BJ (cell line): ENCODE data around the gene CA10. TPM values are rescaled to one million over a fixed set of nuclear protein-coding genes. Genes with fewer than 3 reads are reported as not detected.
A peak's percentile ranks its signal among the peaks of the same experiment; 100 is the strongest.

ENCODE experiments used
- CTCF ChIA-PET: fragments of 350-600 bp; formaldehyde crosslinking; extraction: SDS; loops from one replicate; lab custom pipeline; 2021; ENCODE audit warnings: antibody characterized with exemption, inconsistent platforms; lab: Yijun Ruan, JAX
- POLR2A ChIA-PET: fragments of 300-600 bp; sonication (Branson Sonifier 250); formaldehyde crosslinking; extraction: SDS; loops from one replicate; lab custom pipeline; 2021; ENCODE audit warnings: antibody characterized with exemption; lab: Charles Lee
- DNase-seq: peaks from one replicate; pipeline ENCODE4 v3.0.0-alpha.2; 2011; ENCODE audit warnings: low read depth
- H3K27me3 ChIP-seq: 2 replicates; pipeline ENCODE4 v1.6.0; 2011; ENCODE audit warnings: low read length; ENCODE audit not compliant: control insufficient read depth, insufficient read depth
- H3K36me3 ChIP-seq: 2 replicates; pipeline ENCODE4 v1.5.1; 2011; ENCODE audit warnings: low read length; ENCODE audit not compliant: control insufficient read depth, insufficient read depth
- H3K4me3 ChIP-seq: 2 replicates; pipeline ENCODE4 v1.5.1; 2011; ENCODE audit warnings: low read depth, mild to moderate bottlenecking, control low read depth, low read length
- polyA plus RNA-seq: library from polyadenylated mRNA; depleted of rRNA; stranded (reverse); fragments of >200 nt; gene quantifications from 2 replicates; pipeline ENCODE4 v1.2.3, GENCODE V29; 2011
- TF ChIP-seq, protein P1 (sequence below): IDR thresholded peaks from 2 replicates; pipeline ENCODE4 v1.5.1; 2011; ENCODE audit warnings: low read depth, mild to moderate bottlenecking, control low read depth, inconsistent platforms, low read length, moderate library complexity; ENCODE audit not compliant: insufficient read depth

CA10 gene
- polyA plus RNA-seq, 1 experiment, result not detected

DNA sequence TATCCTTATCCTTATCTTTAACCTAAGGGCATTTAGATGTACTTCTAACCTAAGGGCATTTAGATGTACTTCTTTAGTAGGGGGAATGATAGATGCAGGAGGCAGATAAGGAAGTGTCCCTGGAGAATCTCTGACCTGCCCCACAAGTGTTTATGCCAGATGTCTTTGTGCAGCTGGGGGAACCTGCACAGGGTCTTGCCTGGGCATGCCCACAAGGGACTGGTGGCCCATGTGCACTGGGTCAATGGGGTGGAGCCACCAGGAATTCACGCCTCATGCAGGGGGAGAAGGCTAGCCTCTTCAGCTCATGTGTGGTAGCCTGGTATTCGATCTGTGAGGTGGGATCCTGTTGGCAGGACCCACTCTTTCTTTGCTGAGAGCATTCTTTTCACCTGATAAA lies 38.0 kb downstream of the CA10 start:
- no peak for DNase-seq
- TF ChIP-seq, protein P1, sequence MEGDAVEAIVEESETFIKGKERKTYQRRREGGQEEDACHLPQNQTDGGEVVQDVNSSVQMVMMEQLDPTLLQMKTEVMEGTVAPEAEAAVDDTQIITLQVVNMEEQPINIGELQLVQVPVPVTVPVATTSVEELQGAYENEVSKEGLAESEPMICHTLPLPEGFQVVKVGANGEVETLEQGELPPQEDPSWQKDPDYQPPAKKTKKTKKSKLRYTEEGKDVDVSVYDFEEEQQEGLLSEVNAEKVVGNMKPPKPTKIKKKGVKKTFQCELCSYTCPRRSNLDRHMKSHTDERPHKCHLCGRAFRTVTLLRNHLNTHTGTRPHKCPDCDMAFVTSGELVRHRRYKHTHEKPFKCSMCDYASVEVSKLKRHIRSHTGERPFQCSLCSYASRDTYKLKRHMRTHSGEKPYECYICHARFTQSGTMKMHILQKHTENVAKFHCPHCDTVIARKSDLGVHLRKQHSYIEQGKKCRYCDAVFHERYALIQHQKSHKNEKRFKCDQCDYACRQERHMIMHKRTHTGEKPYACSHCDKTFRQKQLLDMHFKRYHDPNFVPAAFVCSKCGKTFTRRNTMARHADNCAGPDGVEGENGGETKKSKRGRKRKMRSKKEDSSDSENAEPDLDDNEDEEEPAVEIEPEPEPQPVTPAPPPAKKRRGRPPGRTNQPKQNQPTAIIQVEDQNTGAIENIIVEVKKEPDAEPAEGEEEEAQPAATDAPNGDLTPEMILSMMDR, result no peak
- Histone ChIP-seq H3K4me3 (no peak overlapping the region), H3K27me3 (no peaks in the 10 kb centered on the region), H3K36me3 (no peaks in the 10 kb centered on the region)
- ChIA-PET POLR2A (no interaction called here), CTCF (no interaction called here)

DNA sequence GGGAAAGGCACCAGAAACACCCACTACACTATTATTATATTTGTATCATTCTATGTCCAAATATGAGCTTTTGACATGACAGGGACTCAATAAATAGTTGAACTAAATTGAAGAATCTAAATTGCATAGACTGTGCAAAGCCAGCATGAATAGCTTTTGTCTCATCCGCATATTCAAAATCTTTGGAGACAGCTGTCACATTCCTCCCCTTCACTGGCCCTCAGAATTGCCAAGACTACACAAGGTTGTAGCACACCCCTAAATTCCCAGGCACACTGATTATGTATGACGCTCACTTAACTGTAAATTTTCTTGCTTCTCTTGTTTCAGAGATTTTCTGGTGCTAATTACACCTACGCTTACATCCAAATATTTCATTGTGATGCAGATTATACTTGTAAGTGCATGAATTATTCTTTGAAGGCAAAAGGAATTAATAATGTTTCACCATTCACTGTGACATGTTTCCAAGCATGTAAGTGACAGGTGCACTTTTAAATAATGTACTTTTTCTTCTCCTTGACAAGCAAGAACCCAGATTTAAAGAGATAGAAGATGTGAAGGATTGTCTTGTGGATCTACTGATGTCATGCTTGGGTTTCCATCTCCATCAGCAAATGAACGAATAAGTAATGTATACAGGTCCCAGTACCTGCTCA lies 47.5 kb downstream of the CA10 start:
- TF ChIP-seq, protein P1, result no peak
- Histone ChIP-seq H3K27me3 (no peaks in the 10 kb centered on the region), H3K4me3 (no peak overlapping the region), H3K36me3 (no peaks in the 10 kb centered on the region)
- CTCF ChIA-PET, result no interaction called here
- POLR2A ChIA-PET, result no interaction called here
- no peak for DNase-seq

DNA sequence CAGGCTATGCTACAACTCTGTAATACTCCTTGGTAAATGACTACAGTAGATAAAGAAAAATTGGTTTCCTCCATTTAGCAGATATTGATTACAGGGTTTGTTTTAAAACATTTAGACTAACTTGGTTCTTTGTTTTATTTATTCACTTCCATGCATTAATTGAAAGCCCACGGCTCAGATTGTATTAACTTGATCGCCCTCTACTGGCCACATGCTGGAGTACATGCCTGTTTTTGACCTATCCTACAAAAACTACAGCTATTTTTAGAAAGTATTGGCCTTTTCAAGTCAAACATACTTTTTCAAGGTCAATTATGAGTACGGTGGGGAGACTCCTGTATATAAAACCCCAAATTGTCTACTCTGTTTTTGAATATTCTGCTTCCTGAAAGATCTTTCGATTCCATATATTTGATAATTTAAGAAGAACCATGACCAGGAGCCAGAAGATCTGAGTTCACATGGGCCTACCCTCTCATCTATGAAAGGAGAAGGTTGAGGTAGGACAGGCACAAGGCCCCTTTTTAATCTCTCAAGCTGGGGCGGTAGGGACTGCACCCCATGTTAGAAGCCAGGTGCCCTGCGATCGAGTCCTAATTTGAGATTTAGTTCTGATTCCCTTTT lies 51.8 kb downstream of the CA10 start:
- DNase-seq, result no peak
- ChIA-PET POLR2A (no interaction called here), CTCF (interaction anchor here (0.8 to 3.9 kb wide), 6 partner anchors 11 to 341 kb away, joined by 3 to 25 read pairs (median 4); no protein-coding TSS in a partner anchor)
- Histone ChIP-seq H3K4me3 (no peak overlapping the region), H3K27me3 (no peaks in the 10 kb centered on the region), H3K36me3 (no peaks in the 10 kb centered on the region)
- TF ChIP-seq, protein P1, result peak; percentile 58

DNA sequence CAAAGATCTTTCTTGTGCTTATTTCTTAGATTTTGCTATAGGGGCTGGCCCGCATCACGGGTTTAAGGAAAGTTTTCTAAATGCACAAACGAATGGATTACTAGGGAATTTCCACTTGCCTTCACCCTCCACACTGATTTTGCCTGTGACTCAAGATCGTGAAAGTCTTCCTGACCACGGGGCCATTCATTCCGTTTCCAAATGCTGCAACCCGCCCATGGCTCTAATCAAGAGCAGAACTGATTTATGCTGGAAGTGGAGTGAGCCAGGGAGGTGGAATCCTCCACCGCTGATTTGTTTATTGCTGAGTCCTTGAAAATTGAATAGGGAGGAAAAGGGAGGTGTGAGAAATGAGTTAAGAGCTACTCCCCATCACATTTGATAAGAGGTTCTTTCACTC lies 52.4 kb downstream of the CA10 start:
- no peaks in the 10 kb centered on the region for H3K27me3 ChIP-seq
- TF ChIP-seq, protein P1, result no peak
- H3K4me3 ChIP-seq, result no peak overlapping the region
- DNase-seq, result no peak
- POLR2A ChIA-PET, result no interaction called here
- CTCF ChIA-PET, result interaction anchor here (1.0 to 3.9 kb wide), 4 partner anchors 11 to 340 kb away, joined by 4 to 25 read pairs (median 6); no protein-coding TSS in a partner anchor
- H3K36me3 ChIP-seq, result no peaks in the 10 kb centered on the region

DNA sequence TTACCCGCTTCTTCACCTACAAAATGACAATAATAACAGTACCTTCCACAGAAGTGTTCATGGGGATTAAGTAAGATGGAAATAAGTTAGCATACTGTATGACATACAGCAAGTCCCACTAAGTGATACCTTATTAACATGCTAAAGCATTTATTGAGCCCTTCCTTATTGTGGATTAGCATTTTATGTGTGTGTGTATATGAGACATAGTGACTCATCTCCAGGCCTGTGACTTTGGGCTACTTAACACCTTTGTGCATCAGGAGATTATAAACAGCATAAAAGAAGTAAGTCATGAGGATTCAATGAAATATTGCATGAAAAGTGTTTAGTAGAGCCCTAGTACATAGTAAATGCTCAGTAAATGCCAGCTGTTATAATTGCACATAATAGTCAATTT lies 52.9 kb downstream of the CA10 start:
- ChIA-PET POLR2A (no interaction called here), CTCF (interaction anchor here (1.1 to 3.9 kb wide), 2 partner anchors 17 to 340 kb away, joined by 4 to 25 read pairs; no protein-coding TSS in a partner anchor)
- TF ChIP-seq, protein P1, result no peak
- H3K4me3 ChIP-seq, result no peak overlapping the region
- H3K36me3 ChIP-seq, result no peaks in the 10 kb centered on the region
- no peaks in the 10 kb centered on the region for H3K27me3 ChIP-seq
- no peak for DNase-seq
